NCI-H146 (cell line): ENCODE results near the gene TMEM273.

Experiments
- DNase-seq: peaks from one replicate; lab custom pipeline; 2025; lab: John Stamatoyannopoulos, UW

The TMEM273 gene

DNA sequence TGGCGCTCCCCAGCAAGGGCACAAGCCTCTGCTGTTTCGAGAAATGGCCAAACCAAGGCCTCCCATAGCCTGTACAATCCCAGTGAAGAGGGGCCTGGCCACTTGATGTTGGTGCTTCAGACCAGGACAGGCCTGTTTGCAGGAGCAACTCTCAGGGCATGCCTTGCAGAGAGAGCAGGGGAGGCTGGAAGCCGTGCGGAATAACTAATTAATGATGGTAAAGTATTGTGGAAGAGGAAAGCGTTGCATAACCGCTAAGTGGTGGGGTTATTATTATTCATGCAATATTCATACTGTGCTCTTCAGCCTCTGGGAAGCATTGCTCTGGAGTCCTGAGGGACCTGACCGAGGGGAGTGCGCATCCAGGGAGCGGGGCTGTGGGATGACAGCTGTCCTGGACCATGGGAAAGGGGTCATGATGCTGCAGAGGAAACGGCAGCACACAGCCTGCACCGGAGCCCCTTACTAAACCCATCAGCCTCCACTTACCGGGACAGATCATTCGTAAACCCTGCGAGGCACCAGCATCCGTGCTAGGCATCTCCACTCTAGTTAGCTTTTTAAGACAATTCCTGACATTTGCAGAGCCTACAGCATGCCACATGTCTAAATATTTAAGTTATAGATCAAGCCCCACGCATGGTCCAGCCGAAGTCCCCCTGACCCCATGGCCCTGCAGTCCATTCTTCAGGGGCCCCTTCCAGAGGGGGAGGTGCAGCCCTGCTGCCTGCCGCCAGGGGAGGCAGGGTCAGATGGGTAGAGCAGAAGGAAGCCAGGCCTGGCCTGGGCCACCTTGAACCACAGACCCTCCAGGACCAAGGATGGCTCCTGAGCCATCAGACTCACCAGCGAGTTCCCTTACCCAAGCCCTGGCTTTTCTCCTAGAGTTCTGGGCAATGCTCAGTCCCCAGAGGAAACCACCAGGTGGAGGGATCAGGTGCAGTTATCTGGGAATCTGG lies 11.6 kb downstream of the TMEM273 start:
- no peak for DNase-seq

DNA sequence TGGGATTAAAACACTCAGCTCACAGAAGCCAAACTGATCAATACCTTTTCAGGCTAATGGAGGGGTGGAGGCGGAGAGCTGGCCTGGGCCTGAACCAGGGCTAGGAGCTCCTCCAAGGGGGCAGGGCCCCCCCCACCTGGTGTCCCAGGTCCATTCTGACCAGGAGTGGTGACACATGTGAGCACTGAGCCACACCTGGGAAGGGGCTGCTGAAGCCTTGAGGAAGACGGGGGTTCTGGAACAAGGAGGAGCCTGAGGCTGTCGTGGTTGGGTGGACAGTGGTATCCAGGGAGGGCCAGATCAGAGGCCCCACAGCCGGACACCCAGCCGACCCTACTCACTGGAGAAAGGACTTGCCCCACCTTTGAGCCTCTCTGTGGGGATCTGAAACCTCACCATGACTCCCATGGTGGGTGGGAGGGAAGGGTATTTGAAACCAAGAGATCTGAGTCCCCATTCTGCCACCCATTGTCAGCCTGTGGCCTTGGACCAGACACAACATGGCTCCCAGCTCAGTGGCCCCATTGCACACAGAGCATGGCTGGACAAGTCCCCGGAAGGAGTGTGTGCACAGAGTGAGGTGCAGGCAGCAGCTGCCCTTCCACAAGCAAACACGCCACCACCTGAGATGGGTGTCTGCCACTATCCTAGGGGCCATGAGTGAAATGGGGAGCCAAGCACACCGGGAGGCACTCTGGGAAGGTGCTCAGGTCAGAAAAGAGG lies 12.4 kb downstream of the TMEM273 start:
- DNase-seq: no peak

DNA sequence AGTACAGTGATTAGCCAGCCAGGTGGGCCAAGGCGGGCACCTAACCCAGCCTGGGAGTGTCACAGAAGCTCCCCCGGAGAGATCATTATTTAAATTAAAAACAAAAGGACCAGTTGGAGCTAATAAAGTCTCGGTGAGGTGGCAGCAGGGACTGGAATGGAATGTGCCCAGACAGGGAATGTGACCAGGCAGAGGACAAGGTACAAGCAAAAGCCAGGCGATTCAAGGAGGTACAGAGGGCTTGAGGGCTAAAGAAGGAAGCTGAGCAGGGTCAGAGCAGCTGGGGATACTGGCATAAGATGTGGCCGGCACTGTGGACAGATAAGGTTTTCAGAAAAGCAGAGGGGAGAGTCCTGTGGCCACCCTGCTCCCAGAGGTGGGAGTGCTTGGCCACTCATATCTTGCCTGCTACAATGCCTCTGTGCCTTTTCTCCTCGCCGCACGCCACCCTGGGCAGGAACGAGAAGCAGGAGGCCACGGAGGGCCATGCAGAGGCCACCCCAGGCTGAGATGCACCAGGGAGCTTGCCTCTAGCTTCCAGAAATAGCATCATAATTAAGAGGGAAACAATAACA lies 13.2 kb downstream of the TMEM273 start:
- no peak for DNase-seq

DNA sequence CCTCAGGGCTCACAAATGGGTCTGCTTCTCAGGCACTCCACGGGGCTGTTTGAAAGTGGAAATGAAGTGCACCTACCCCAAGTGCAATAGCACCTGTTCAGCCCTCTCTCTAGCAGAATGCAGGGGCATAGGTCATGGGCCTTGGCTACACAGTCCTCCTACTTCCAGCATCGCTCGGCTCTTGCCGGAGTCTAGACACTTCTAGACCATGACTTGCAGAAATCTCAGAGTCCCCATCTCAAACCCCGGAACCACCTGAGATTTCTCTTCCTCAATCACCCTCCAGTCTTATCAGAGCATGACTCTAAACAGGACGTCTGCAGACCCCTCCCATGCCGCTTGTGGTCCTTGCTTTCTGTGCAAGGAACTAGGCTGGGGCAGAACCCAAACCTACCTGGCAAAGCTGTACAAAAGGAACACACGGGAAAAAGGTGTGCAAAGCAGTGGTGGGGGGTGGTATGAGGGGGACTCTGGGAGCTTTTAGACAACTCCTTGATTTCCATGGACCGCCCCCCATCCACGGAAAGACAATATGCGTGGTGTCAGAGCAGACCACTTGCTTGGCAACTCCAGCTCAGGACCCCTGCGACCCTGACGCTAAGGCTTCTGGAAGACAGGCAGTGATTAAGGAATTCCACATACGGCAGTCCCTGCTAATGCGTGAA lies 13.8 kb downstream of the TMEM273 start:
- no peak for DNase-seq

DNA sequence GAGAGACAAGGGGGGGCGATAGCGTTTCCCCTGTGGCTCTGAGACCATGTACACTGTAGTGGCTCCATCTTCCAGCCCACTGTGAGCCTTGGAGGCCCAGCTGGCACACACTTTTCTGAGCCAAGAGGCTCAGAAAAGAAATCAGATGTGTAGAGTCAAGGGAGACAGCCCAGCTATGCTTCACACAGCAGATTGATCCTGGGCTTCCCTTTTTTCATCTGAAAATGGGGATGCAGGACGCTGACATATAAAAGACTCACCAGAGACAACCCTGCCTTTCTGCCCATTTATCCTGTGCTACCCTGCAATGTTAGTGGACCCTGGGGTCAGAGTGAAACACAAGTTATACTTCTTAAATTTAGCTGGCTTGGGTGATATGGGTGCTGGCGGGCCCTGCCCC lies 14.3 kb downstream of the TMEM273 start:
- no peak for DNase-seq

DNA sequence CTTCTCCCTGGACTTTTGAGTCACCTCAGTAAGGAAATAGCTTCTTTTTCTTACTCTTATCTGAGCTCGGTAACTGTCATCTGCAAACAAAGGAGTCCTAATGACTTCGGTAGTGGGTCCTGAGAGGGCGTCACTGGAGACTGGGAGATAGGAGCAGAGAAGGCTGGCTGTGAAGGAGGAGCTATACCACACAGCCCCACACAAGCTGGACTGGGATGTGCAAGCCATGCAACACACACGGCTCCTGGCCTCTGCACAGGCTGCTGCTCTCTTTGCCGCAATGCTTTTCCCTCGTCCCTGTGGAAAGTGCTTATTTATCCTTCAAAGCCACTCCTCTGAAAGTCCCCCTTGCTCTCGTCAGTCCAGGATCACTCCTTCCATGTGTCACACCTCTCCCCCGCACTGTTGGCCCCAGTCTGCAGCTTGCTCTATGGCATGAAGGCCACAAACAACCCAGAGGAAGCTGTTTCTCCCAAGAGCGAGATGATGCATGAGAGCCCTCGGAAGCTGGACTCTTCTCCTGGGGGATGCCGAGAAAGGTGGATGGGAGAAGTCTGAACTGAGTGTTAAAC lies 14.9 kb downstream of the TMEM273 start:
- DNase-seq: no peak

DNA sequence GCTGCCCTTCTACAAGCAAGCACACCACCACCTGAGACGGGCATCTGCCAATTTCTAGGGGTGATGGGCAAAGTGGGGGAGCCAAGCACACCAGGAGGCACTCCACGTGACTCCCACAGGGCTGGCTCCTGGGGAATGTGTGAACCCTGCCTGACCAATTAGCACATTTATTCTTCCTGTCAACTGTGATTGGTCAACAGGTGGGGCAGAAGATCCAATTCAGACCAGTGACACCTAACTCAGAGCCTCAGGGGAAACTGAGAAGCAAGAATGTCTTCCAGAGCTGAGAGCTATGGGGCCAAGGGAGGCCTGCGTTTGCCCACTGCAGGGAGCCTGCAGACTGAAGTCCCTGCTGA lies 15.4 kb downstream of the TMEM273 start:
- DNase-seq: no peak

DNA sequence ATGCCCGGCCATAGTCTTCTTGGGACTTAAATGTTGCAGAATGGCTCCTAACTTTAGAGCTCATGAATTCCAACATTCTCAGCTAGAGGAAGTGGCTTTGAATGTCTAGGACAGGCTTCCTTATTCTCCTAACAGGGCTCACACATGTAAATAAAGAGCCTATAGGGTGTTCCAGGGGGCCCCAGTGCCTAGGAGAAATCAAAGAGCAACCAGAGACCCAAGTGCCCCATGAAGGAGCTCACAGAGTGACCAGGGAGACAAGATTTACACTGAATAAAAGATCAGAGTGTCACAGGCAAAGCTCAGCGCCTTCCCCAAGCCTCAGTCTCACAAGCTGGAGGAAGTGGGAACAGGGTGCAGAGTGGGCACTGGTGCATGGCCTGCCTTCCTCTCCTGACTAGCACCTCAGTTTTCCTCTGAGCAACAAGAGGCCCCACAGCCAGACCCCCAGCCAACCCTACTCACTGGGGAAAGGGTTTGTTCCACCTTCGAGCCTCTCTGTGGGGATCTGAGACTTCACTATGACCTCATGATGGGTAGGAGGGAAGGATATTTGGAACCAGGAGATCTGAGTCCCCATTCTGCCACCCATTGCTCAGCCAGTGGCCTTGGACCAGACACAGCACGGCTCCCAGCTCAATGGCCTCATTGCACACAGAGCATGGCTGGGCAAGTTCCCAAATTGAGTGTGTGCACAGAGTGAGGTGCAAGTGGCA lies 16.0 kb downstream of the TMEM273 start:
- DNase-seq: no peak

DNA sequence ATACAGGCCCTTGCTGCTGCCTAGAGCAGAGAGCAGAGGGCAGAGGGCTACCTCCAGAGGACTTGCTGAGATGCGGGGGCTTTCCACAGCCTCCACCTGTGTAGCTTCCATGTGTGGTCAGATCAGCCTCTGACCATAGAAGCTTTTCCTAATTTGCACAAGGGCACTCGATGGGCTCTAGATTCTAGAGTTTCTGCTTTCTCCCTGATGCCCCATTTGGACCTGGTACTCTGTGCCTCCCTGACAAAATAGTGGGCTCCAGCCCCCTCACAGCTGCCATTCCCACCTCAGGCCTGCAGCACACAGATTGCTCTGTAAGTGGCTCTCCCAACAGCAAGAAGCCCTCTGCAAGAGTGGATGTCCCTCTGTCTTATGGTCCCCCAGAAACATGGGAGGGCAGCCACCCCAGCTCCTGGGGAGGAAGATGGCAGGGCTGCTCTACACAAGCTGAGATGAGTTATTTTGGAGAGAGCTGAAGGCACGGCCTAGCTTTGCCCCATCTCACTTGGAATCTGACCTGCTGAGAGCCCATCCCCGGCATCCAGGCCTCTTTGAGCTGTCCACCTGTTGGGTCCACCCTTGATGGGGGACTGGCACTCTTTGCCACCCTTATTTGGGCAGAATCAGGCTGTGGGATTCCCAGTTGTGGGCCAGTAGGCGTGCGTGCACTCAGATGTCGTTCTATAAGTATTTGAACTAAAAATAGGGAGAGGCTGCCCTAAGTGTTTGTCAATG lies 16.7 kb downstream of the TMEM273 start:
- DNase-seq: no peak

DNA sequence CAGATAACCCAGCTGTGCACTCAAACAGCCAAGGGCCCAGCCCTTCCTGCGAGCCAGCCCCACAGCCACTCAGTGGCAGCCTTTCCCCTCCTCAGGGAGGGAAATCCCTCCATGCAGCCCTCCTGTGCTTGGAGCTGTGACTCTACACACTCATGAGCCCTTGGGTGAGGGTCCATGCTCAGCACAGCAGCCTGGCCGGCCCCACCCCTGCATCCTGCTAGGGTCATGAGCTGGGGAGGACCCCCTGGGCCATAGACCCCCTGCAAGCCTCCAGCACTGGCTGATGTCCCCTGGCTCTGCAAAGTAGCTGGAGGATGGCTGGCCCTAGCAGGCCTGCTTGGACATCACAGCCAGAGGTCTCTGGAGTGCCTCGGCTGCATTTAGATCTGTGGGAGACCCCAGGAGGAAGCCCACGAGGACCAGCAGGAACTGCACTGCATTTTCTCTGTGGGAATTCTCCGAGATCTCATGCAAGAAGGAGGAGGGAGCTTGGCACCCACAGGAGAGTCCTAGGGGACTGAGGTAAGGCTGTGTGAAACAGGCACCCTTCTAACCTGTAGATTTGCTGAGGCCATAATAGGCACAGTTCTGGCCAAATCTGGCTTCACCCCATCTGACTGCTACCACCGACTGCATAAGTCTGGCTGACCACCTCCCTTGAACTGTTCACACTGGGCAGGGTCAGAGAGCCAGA lies 17.4 kb downstream of the TMEM273 start:
- DNase-seq: no peak

DNA sequence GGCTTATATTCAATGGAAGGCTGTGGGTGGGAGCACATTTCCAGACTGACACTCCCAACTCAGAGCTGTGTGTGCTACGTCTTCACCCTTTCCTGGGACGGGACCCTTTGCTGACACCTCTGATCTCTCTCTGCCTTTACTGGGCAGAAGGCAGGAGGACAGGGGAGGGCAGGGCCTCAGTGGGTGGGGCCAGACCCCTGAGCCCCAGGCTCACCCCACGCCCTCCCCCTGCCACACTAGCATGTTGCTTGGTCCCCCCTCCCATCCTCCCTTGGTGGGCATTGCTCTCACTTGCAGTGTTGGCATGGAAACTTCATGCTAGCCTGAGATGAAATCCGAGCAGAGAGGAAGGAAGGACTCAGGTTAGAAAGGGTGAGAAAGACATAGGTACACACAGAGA lies 18.4 kb downstream of the TMEM273 start:
- no peak for DNase-seq

DNA sequence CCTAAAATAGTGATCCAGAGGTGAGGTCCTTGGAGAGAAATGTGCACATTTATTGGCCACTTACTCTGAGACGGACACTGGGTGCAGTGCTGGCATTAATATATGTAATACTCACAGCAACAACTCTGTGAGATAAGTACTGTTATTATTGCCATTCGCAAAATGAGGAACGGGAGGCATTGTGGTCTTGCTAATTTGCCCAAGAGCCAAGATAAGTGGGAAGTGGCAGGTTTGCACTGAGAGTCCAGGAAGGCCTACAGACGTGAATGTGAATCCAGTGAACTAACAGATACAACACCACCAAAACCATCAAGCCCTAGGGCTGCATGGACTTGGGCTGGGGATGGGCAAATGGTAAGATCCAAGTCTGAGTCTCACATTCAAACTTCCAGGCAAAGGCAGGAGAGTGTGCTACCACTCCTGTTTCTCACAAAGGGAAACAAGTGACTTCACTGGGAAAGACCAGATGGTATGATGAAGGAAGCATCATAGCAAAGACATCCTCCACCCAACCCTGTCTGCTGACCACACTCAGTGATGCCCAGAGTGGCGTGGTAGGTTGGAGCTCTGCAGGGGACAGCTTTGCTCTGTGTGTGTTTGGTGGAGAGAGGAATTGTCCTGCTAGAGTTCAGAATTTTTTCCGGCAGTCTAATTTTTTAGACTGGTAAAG lies 19.2 kb downstream of the TMEM273 start:
- DNase-seq: no peak

DNA sequence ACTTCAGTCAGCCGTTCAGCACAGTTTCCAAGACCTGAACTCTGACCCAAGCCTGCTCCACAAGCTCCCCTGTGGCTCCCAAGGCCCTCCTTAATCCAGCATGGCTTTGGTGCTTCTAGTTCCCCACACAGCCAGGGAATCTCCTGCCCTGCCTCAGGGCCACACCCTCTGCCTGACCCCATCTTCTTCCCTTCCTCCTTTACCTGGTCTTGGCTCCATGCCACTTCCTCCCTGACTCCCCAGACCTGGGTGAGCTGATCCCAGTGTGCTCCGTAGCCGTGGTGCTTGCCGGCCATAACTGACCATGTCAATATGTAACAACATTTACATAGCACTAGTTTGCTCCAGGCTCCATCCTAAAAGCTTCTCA lies 20.0 kb downstream of the TMEM273 start:
- no peak for DNase-seq

DNA sequence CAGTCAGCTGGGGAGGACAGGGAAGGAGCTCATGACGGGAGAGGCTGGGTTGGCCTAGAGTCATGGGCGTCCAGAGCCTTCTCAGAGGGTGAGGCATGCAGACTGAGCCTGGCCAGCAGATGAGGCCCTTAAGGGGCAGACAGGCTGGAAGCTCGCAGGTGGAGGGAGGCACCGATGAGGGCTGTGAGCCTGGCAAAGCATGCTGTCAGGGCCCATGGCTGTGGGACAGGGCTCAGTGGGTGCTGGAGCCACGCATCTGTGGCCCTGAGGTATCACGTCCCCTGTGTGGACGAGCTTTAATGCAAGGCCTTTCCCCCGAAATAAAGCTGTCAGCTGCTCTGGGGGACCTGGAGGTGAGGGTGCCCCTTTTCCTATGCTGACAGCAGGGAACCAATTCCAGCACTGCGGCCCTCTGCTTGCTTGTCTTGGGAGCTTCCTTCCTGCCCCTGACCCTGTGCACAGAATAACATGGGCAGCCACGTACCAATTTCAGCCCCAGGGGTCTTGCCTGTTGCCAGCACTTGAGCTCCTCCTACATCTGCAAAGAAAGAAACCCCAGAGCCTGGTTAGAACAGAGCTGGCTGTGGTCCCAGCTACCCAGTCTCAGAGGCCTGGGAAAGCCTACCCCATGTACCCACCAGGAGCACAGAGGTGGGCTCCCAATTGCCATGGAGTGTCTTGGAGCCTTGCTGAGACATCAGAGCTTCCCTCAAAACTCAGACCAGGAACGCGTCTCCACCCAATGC lies 20.6 kb downstream of the TMEM273 start:
- no peak for DNase-seq

DNA sequence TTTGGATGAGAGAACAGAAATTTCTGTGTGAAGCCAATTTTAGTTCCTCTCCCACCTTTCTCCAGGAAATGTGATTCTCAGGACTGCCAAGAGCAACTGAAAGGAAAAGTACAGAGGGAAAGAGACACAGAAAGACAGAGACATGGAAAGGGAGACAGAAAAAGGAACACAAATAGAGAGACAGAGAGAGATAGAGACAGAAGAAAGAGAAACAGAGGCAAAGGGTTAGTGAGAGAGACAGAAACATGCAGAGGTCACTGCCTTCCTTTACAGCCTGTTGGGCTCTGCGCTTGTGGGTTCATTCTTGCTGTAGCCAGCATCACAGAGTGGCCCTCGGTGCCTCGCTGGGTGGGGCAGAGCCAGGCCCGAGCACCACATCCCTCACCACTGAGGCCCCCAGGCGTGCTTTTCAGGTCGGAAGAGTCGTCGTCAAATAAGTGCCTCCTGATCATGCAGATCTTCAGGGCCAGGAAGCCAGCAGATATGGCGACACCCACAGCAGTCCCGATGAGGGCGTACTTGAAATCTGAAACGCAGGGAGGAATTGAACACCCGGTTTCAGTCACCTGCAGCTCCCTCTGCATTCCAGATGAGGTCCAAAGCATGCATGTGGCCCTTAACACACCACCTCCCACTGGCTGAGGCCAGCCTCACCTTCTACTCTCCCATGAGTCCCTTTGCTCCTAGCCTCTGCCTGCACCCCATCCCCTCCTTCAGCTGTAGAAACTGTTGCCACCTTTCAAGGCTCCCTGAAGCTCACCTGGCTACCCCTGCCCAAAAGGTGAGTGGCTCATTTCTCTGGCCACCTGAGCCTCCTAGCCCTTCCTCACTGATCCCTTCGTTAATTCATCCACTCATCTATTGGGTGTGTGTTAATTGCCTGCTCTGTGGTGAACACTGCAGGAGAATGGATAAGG lies 21.4 kb downstream of the TMEM273 start:
- DNase-seq: no peak

DNA sequence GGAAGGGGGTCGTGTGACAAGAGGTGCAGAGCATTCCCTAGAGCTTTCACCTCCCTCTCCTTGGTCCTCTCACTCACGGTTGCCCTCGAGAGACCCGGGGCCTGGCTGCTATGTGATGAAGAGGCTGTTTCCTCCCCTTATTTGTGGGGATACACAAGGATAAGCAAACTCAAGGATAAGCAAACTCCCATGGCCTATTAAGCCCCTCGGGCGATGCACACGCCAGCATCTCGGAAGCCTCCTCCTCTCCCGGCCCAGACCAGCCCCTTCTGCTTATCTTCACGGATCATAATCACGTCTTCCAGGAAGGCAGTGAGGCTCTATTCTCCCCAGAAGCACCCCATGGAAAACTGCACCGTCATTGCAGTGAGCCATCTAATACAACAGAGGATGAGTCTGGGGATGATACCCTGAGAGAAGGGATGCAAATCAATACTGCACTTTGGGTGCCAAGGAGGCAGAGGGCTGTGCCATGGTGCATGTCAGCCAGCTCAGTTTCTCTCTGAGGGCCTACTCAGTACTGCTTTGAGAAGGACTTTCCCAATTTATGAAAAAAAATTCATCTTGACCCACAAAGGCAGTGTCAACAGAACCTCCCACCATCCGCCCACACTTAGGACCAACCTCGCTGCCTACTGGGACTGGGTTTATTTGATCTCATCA lies 22.2 kb downstream of the TMEM273 start:
- no peak for DNase-seq

DNA sequence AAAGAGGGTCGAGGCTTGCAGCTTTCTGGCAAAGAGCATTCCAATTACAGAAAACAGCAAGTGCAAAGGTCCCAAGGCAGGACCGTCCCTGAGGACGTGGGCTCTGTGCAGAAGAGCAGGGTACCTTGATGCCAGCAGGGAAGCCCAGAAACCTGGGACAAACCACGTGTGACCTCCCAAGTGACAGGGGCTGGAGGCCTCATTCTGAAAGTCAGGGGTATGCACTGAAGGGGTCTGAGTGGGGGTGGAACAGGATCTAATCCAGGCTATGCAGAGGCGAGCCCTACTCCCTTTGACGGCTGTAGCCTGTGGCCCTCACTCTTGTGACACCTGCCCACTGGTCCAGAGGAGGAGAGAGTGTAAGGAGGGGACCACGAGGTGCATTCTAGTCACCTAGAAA lies 22.9 kb downstream of the TMEM273 start:
- DNase-seq: no peak
